Measurements from ENCODE around the gene KRTAP2-1.
"Not testable (repeated sequence)": the region's sequence is repeated elsewhere in the genome, so short reads cannot be mapped to it uniquely, and the experiment has no call there.

KRTAP2-1 gene

DNA sequence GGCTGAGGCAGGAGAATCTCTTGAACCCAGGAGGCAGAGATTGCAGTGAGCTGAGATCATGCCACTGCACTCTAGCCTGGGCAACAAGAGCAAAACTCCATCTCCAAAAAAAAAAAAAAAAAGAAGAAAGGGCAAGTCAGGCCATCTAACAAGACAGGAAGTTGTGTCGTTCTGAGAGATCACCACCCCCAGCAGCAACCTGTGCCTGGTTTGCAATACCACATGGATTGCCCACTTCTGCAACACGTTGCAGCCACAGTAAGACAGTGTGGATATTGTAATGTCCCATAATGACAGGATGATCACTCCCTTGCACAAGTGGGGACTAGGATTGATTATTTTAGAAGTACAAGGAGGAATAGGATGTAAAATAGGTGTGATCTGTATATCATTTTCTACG is 21.9 kb upstream of the KRTAP2-1 start:
- no peak overlapping the region for H3K4me3 ChIP-seq (ENCODE audit: low read length)
- no peaks in the 10 kb centered on the region for H4K20me1 ChIP-seq (ENCODE audit: insufficient read depth, low read length)
- H3K79me2 ChIP-seq (ENCODE audit: low read length), result no peaks in the 10 kb centered on the region

DNA sequence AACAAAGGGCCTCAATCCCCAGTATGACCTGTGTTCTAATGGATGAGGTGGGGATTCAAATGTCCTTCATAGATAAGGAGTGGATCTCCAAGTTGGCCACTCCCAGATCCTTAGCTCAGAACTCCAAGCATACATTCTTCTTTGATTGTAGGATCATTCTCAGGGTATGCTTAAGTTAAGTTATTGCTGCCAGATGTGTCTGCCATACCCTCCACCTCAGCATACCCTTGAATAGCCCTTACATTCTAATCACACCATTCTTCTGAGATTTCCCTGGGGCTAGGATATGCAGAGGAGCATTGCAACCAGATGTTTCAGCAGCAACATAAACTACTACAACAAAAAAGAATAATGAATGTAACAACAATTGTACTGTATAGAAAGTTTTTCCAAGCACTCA is 20.2 kb upstream of the KRTAP2-1 start:
- TF ChIP-seq, protein P1, sequence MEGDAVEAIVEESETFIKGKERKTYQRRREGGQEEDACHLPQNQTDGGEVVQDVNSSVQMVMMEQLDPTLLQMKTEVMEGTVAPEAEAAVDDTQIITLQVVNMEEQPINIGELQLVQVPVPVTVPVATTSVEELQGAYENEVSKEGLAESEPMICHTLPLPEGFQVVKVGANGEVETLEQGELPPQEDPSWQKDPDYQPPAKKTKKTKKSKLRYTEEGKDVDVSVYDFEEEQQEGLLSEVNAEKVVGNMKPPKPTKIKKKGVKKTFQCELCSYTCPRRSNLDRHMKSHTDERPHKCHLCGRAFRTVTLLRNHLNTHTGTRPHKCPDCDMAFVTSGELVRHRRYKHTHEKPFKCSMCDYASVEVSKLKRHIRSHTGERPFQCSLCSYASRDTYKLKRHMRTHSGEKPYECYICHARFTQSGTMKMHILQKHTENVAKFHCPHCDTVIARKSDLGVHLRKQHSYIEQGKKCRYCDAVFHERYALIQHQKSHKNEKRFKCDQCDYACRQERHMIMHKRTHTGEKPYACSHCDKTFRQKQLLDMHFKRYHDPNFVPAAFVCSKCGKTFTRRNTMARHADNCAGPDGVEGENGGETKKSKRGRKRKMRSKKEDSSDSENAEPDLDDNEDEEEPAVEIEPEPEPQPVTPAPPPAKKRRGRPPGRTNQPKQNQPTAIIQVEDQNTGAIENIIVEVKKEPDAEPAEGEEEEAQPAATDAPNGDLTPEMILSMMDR (IDR thresholded peaks at IDR 0.05; ENCODE audit: low read depth, low read length), result no peak
- no peak for TF ChIP-seq EZH2phosphoT487 (IDR thresholded peaks at IDR 0.05; ENCODE audit: low read depth)
- Histone ChIP-seq H4K20me1 (ENCODE audit: insufficient read depth, low read length) (no peaks in the 10 kb centered on the region), H3K36me3 (replicated peaks; ENCODE audit: low read depth, low read length) (no peaks in the 10 kb centered on the region), H3K4me2 (ENCODE audit: low read length) (no peak overlapping the region), H3K4me3 (ENCODE audit: low read length) (no peak overlapping the region), H3K79me2 (ENCODE audit: low read length) (no peaks in the 10 kb centered on the region), H3K27me3 (ENCODE audit: low read depth, low read length) (peaks cover 3% of the 10 kb centered on the region), H3K4me1 (ENCODE audit: low read length) (no peaks in the 10 kb centered on the region), H3K9me3 (ENCODE audit: insufficient read depth, low read length) (no peaks in the 10 kb centered on the region), H2AFZ (ENCODE audit: low read depth, low read length) (no peak overlapping the region), H3K27ac (ENCODE audit: low read length) (no peak overlapping the region), H3K9ac (ENCODE audit: low read length) (no peak overlapping the region)

More for the DNA sequence above, 21.9 kb upstream of the KRTAP2-1 start:
- Histone ChIP-seq H3K27me3 (ENCODE audit: low read depth, low read length) (no peaks in the 10 kb centered on the region; the same call in 1 of the 2 replicates), H3K4me1 (ENCODE audit: low read length) (no peaks in the 10 kb centered on the region), H3K4me2 (ENCODE audit: low read length) (no peak overlapping the region), H2AFZ (ENCODE audit: low read depth, low read length) (no peak overlapping the region), H3K9me3 (ENCODE audit: insufficient read depth, low read length) (no peaks in the 10 kb centered on the region), H3K27ac (ENCODE audit: low read length) (no peak overlapping the region), H3K36me3 (replicated peaks; ENCODE audit: low read depth, low read length) (no peaks in the 10 kb centered on the region), H3K9ac (ENCODE audit: low read length) (no peak overlapping the region)
- TF ChIP-seq, protein P1 (IDR thresholded peaks at IDR 0.05; ENCODE audit: low read depth, low read length), result no peak
- no peak for TF ChIP-seq EZH2phosphoT487 (IDR thresholded peaks at IDR 0.05; ENCODE audit: low read depth)

DNA sequence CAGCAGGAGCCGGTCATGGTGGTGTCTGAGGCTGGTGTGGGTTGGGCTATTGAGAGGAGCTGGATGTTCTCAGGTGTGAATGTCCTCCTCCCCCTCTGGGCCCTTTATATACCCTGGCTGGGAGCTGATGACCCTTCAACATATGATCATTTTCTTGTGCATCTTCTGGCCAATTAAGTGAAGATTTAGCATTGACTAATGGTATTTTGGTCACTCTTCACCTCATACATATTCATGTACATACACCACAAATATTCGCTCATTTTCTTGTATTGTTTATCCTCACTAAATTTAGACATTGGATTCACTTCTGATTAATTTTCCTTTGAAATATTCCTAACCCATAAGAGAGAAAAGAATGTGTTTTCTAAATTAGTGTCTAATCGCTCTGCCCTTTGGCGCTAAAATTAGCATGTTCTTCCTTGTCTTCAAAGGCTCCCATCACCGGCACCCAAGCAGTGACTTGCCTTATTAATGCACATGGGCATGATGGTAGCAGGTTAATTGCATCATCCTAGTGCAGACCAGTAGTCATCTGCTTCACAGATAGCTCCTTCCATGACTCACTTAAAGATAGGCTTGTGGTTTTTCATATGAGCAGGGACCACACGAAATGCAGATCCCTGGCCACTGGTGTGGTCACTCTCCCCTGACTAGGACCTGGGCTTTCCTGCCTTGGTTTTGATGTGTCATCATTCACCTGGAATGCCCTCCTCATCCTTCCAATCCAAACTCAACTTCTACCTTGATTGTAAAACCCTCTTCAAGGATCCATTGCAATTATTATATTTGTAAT is 18.9 kb upstream of the KRTAP2-1 start, which contains the start of gene KRTAP2-4:
KRTAP2-4 (minus strand) TSS at position 51 of the 796 bp plus-strand sequence; CDS start at position 17, 34 bp downstream.
- Histone ChIP-seq H3K9ac (ENCODE audit: low read length) (no peak within 1 kb of the TSS), H3K9me3 (ENCODE audit: insufficient read depth, low read length) (no peaks in the 10 kb centered on the region), H3K4me2 (ENCODE audit: low read length) (no peak within 1 kb of the TSS), H3K27me3 (ENCODE audit: low read depth, low read length) (peaks cover 15% of the 10 kb centered on the region), H3K79me2 (ENCODE audit: low read length) (no peaks in the 10 kb centered on the region), H4K20me1 (ENCODE audit: insufficient read depth, low read length) (no peaks in the 10 kb centered on the region), H3K4me3 (ENCODE audit: low read length) (no peak within 1 kb of the TSS), H3K4me1 (ENCODE audit: low read length) (no peaks in the 10 kb centered on the region), H3K27ac (ENCODE audit: low read length) (no peak within 1 kb of the TSS), H3K36me3 (replicated peaks; ENCODE audit: low read depth, low read length) (no peaks in the 10 kb centered on the region), H2AFZ (ENCODE audit: low read depth, low read length) (no peak within 1 kb of the TSS)
- TF ChIP-seq, protein P1 (IDR thresholded peaks at IDR 0.05; ENCODE audit: low read depth, low read length), result no peak
- no peak for TF ChIP-seq EZH2phosphoT487 (IDR thresholded peaks at IDR 0.05; ENCODE audit: low read depth)

DNA sequence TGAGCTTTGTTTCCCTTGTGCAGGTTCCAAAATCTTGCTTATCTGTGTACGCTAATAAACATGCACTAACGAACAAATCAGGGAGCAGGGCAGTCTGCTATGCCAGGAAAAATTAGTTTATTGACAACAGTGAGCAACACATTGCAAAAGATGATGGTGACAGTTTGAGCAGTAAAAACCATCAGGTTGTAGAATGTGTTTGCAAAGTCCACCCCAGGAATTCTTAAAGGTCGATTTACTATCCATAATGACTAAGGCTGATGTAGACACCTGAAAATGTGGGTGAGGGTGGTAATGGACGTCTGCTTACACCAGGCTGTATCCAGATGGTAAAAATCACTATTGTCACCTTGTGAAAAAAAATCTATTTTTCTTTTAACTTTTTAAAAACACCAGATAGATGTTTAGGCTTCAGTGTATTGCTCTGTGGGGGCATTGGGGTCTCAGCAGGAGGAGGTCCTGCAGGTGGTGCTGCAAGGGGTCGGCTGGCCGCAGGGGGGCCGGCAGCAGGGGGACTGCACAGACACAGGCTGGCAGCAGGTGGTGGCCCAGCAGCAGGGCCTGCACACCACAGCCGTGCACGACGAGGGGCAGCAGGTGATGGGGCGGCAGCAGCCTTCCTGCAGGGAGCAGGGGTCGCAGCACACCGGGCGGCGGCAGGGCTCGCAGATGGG is 18.0 kb upstream of the KRTAP2-1 start:
- not testable (repeated sequence) for H4K20me1 ChIP-seq (ENCODE audit: insufficient read depth, low read length); H2AFZ ChIP-seq (ENCODE audit: low read depth, low read length); H3K27ac ChIP-seq (ENCODE audit: low read length); H3K4me3 ChIP-seq (ENCODE audit: low read length); H3K9me3 ChIP-seq (ENCODE audit: insufficient read depth, low read length); H3K79me2 ChIP-seq (ENCODE audit: low read length); H3K4me1 ChIP-seq (ENCODE audit: low read length); H3K4me2 ChIP-seq (ENCODE audit: low read length); H3K9ac ChIP-seq (ENCODE audit: low read length); H3K36me3 ChIP-seq (replicated peaks; ENCODE audit: low read depth, low read length)
- H3K27me3 ChIP-seq (ENCODE audit: low read depth, low read length), result peaks cover 23% of the 10 kb centered on the region

All from OCI-LY3 (cell line).